Mesendoderm (in vitro differentiated cells): ENCODE measurements around the gene SPEG.
"Not testable (repeated sequence)": the region's sequence is repeated elsewhere in the genome, so short reads cannot be mapped to it uniquely, and the experiment has no call there.

Experiments used
- DNase-seq: peaks from one replicate; pipeline ENCODE4 v3.0.0; 2013
- H2AK5ac ChIP-seq: 2 replicates; pipeline ENCODE4 v1.6.1; 2013; ENCODE audit warnings: low read length, inconsistent platforms
- H2BK120ac ChIP-seq: 2 replicates; pipeline ENCODE4 v1.6.1; 2013; ENCODE audit warnings: low read depth, mild to moderate bottlenecking, low read length, moderate library complexity, mixed read lengths
- H2BK15ac ChIP-seq: replicated peaks from 2 replicates; pipeline ENCODE4 v1.6.1; 2013; ENCODE audit warnings: low read depth, mild to moderate bottlenecking, moderate library complexity
- H2BK5ac ChIP-seq: 2 replicates; pipeline ENCODE4 v1.6.1; 2013; ENCODE audit warnings: low read length, inconsistent platforms
- H3K18ac ChIP-seq: 2 replicates; pipeline ENCODE4 v1.6.1; 2013; ENCODE audit warnings: mild to moderate bottlenecking, low read length, mixed read lengths
- H3K23ac ChIP-seq: one replicate; pipeline ENCODE4 v1.6.1; 2013; ENCODE audit warnings: low read length
- H3K27ac ChIP-seq: 2 replicates; pipeline ENCODE4 v1.5.1; 2013; ENCODE audit warnings: low read depth, mild to moderate bottlenecking, inconsistent platforms, low read length, moderate library complexity
- H3K27me3 ChIP-seq: 2 replicates; pipeline ENCODE4 v1.6.1; 2013; ENCODE audit warnings: low read length, control low read depth, mild to moderate bottlenecking, inconsistent platforms; ENCODE audit not compliant: insufficient read depth, poor library complexity
- H3K36me3 ChIP-seq: 2 replicates; pipeline ENCODE4 v1.6.1; 2013; ENCODE audit warnings: low read length, inconsistent platforms; ENCODE audit not compliant: control insufficient read depth, insufficient read depth
- H3K4ac ChIP-seq: one replicate; pipeline ENCODE4 v1.6.1; 2013; ENCODE audit warnings: low read depth, mild to moderate bottlenecking, low read length, moderate library complexity
- H3K4me1 ChIP-seq: 2 replicates; pipeline ENCODE4 v1.6.1; 2013; ENCODE audit warnings: low read depth, low read length, inconsistent platforms; ENCODE audit not compliant: control insufficient read depth
- H3K4me2 ChIP-seq: 2 replicates; pipeline ENCODE4 v1.6.1; 2013; ENCODE audit warnings: low read length
- H3K4me3 ChIP-seq: 2 replicates; pipeline ENCODE4 v1.5.1; 2013; ENCODE audit warnings: mild to moderate bottlenecking, low read length
- H3K56ac ChIP-seq: one replicate; pipeline ENCODE4 v1.6.1; 2013; ENCODE audit warnings: low read length
- H3K79me1 ChIP-seq: 2 replicates; pipeline ENCODE4 v1.6.1; 2013; ENCODE audit warnings: low read length, inconsistent platforms
- H3K79me2 ChIP-seq: 2 replicates; pipeline ENCODE4 v1.6.1; 2013; ENCODE audit warnings: mild to moderate bottlenecking, low read length; ENCODE audit not compliant: control insufficient read depth, insufficient read depth
- H3K9ac ChIP-seq: 2 replicates; pipeline ENCODE4 v1.6.1; 2013; ENCODE audit warnings: low read length, inconsistent platforms
- H4K5ac ChIP-seq: one replicate; pipeline ENCODE4 v1.6.1; 2013; ENCODE audit warnings: low read length
- H4K8ac ChIP-seq: one replicate; pipeline ENCODE4 v1.6.1; 2013; ENCODE audit warnings: low read depth, mild to moderate bottlenecking, control low read depth, low read length, moderate library complexity
- WGBS: extraction: QIAGEN DNeasy Blood & Tissue Kit; methylation state at CpG from one replicate; pipeline ENCODE4 v1.1.7; 2013; ENCODE audit warnings: low lambda C conversion rate, missing lambda C conversion rate; ENCODE audit not compliant: insufficient coverage; ENCODE audit errors: extremely low coverage; 5-methylcytosine and 5-hydroxymethylcytosine counted together

SPEG gene

GRCh38 chr2:219406861-219407230 is 27.8 kb upstream of the SPEG start:
- H3K27me3 ChIP-seq = no peaks in the 10 kb centered on the region
- H2BK15ac ChIP-seq = no peak overlapping the region
- H3K23ac ChIP-seq = no peak overlapping the region
- H3K79me2 ChIP-seq = no peaks in the 10 kb centered on the region
- no CpG with 5 or more reads among the region's 3 CpGs for WGBS
- no peak overlapping the region for H2BK5ac ChIP-seq
- no peak overlapping the region for H3K4ac ChIP-seq
- H3K56ac ChIP-seq = no peak overlapping the region
- no peak overlapping the region for H4K5ac ChIP-seq
- no peak overlapping the region for H3K4me3 ChIP-seq
- no peak overlapping the region for H3K18ac ChIP-seq
- H2AK5ac ChIP-seq = no peak overlapping the region
- no peaks in the 10 kb centered on the region for H3K4me1 ChIP-seq
- no peak overlapping the region for H2BK120ac ChIP-seq
- no peak overlapping the region for H3K27ac ChIP-seq
- no peaks in the 10 kb centered on the region for H3K36me3 ChIP-seq
- DNase-seq = peak; percentile 74
- no peaks in the 10 kb centered on the region for H3K79me1 ChIP-seq
- H3K4me2 ChIP-seq = no peak overlapping the region
- H4K8ac ChIP-seq = no peak overlapping the region
- no peak overlapping the region for H3K9ac ChIP-seq

GRCh38 chr2:219407343-219407742 is 27.3 kb upstream of the SPEG start:
- not testable (repeated sequence) for H3K4ac ChIP-seq, H2BK5ac ChIP-seq, H2AK5ac ChIP-seq, H3K79me1 ChIP-seq, H3K36me3 ChIP-seq, H2BK15ac ChIP-seq, H3K23ac ChIP-seq, H3K56ac ChIP-seq, H3K9ac ChIP-seq, H3K4me2 ChIP-seq, H3K4me1 ChIP-seq, H3K79me2 ChIP-seq, H3K4me3 ChIP-seq, H3K18ac ChIP-seq, H3K27me3 ChIP-seq, DNase-seq, H4K5ac ChIP-seq, H3K27ac ChIP-seq, H4K8ac ChIP-seq, H2BK120ac ChIP-seq
- WGBS = no CpG with 5 or more reads among the region's 5 CpGs

GRCh38 chr2:219408204-219408603 is 26.4 kb upstream of the SPEG start:
- Histone ChIP-seq H3K79me2 (no peaks in the 10 kb centered on the region), H2BK120ac (no peak overlapping the region), H2BK15ac (no peak overlapping the region), H3K27me3 (no peaks in the 10 kb centered on the region), H2AK5ac (no peak overlapping the region), H3K9ac (no peak overlapping the region), H3K4me2 (no peak overlapping the region), H3K27ac (no peak overlapping the region), H2BK5ac (no peak overlapping the region), H3K4ac (no peak overlapping the region), H3K18ac (no peak overlapping the region), H3K4me3 (no peak overlapping the region), H4K5ac (no peak overlapping the region), H3K79me1 (no peaks in the 10 kb centered on the region), H4K8ac (no peak overlapping the region), H3K36me3 (no peaks in the 10 kb centered on the region), H3K23ac (no peak overlapping the region), H3K56ac (no peak overlapping the region), H3K4me1 (no peaks in the 10 kb centered on the region)
- WGBS = no CpG with 5 or more reads among the region's 5 CpGs
- DNase-seq = no peak

DNA sequence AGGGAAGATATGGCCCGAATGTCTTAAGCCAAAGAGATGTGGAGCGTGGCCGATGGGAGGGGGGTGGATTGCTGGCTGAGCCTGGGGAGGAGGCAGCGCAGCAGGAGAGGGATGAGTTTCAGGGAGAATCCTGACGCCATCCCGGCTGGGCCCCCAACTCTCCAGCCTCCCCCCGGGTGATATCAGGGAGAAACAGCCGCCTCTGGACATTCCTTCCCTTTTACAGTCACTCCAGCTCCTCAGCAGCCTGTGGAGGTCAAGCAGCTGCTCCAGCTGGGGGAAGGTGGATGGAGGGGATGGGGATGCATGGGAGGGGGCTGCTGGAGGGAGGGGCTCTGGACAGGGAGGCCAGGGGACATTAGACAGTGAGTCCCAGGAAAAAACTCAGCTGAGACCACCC is 26.0 kb upstream of the SPEG start:
- Histone ChIP-seq H3K4ac (no peak overlapping the region), H3K9ac (no peak overlapping the region), H3K23ac (no peak overlapping the region), H3K56ac (no peak overlapping the region), H4K8ac (no peak overlapping the region), H4K5ac (no peak overlapping the region), H3K79me2 (no peaks in the 10 kb centered on the region), H3K79me1 (no peaks in the 10 kb centered on the region), H3K27me3 (no peaks in the 10 kb centered on the region), H3K4me3 (no peak overlapping the region), H3K36me3 (no peaks in the 10 kb centered on the region), H3K18ac (no peak overlapping the region), H2BK5ac (no peak overlapping the region), H3K4me2 (no peak overlapping the region), H2BK120ac (no peak overlapping the region), H2BK15ac (no peak overlapping the region), H3K27ac (no peak overlapping the region), H2AK5ac (no peak overlapping the region), H3K4me1 (no peaks in the 10 kb centered on the region)
- no CpG with 5 or more reads among the region's 8 CpGs for WGBS
- DNase-seq = no peak

DNA sequence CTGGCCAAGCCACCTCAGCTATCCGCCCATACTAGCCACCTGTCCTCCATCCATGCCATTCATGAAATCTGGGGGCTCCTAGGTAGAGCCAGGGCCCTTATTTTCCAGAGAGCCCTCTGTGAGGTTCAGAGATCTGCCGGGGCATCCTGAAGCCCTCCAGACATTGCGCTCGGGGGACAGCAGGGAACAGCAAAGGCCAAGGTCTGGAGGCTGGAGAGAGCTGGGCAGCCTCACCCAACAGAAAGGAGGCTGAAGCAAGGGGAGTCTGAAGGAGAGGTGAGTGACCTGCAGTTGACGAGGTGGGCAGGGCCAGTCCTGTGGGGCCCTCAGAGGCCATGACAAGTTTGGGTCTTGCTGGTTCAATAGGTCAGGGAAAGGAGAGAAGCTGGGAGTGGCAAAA is 25.0 kb upstream of the SPEG start:
- no CpG with 5 or more reads among the region's 5 CpGs for WGBS
- H3K23ac ChIP-seq = no peak overlapping the region
- H3K9ac ChIP-seq = no peak overlapping the region
- no peak for DNase-seq
- H2AK5ac ChIP-seq = no peak overlapping the region
- no peak overlapping the region for H3K56ac ChIP-seq
- no peaks in the 10 kb centered on the region for H3K79me2 ChIP-seq
- no peak overlapping the region for H4K8ac ChIP-seq
- H4K5ac ChIP-seq = no peak overlapping the region
- no peak overlapping the region for H2BK5ac ChIP-seq
- no peaks in the 10 kb centered on the region for H3K4me1 ChIP-seq
- H3K4ac ChIP-seq = no peak overlapping the region
- no peaks in the 10 kb centered on the region for H3K36me3 ChIP-seq
- H3K4me2 ChIP-seq = no peak overlapping the region
- H3K27me3 ChIP-seq = no peaks in the 10 kb centered on the region
- H2BK120ac ChIP-seq = no peak overlapping the region
- no peak overlapping the region for H3K4me3 ChIP-seq
- no peak overlapping the region for H3K18ac ChIP-seq
- no peak overlapping the region for H2BK15ac ChIP-seq
- no peaks in the 10 kb centered on the region for H3K79me1 ChIP-seq
- no peak overlapping the region for H3K27ac ChIP-seq

GRCh38 chr2:219410390-219410789 is 24.3 kb upstream of the SPEG start:
- Histone ChIP-seq H3K4ac (no peak overlapping the region), H4K8ac (no peak overlapping the region), H3K18ac (no peak overlapping the region), H3K23ac (no peak overlapping the region), H2BK15ac (no peak overlapping the region), H3K4me2 (no peak overlapping the region), H3K27me3 (no peaks in the 10 kb centered on the region), H3K27ac (no peak overlapping the region), H2BK120ac (no peak overlapping the region), H3K4me1 (no peaks in the 10 kb centered on the region), H3K4me3 (no peak overlapping the region), H3K56ac (no peak overlapping the region), H4K5ac (no peak overlapping the region), H3K79me1 (no peaks in the 10 kb centered on the region), H2BK5ac (no peak overlapping the region), H3K36me3 (no peaks in the 10 kb centered on the region), H2AK5ac (no peak overlapping the region), H3K79me2 (no peaks in the 10 kb centered on the region), H3K9ac (no peak overlapping the region)
- no CpG with 5 or more reads among the region's 8 CpGs for WGBS
- DNase-seq = no peak
